Neural cell (in vitro differentiated cells): ENCODE measurements around the gene UBE2F. TPM values are rescaled to one million over a fixed set of nuclear protein-coding genes. Genes with fewer than 3 reads are reported as not detected.

ENCODE experiments used
- H2AFZ ChIP-seq: fragments of 200-600, 300-800 bp; sonication (generic), shearing (Covaris generic); 2 replicates; pipeline ENCODE4 v1.6.0; 2014; ENCODE audit warnings: low read depth, mild to moderate bottlenecking, antibody characterized with exemption, low read length, moderate library complexity
- H3F3A ChIP-seq: fragments of 200-600 bp; shearing (Covaris generic); 2 replicates; pipeline ENCODE4 v1.6.1; 2016; ENCODE audit warnings: mild to moderate bottlenecking, moderate library complexity, mixed read lengths, antibody characterized with exemption, low read length; ENCODE audit not compliant: insufficient read depth, poor library complexity, severe bottlenecking
- H3K27ac ChIP-seq: fragments of 200-600, 300-800 bp; sonication (generic), shearing (Covaris generic); 2 replicates; pipeline ENCODE4 v1.5.1; 2014; ENCODE audit warnings: mild to moderate bottlenecking, low read length, moderate library complexity
- H3K27me3 ChIP-seq: fragments of 300-800, 200-600 bp; sonication (generic), shearing (Covaris generic); 2 replicates; pipeline ENCODE4 v1.6.0; 2014; ENCODE audit warnings: mild to moderate bottlenecking, low read depth, low read length, moderate library complexity; ENCODE audit not compliant: insufficient read depth
- H3K36me3 ChIP-seq: fragments of 300-800, 200-600 bp; sonication (generic), shearing (Covaris generic); 2 replicates; pipeline ENCODE4 v1.5.1; 2014; ENCODE audit warnings: mild to moderate bottlenecking, antibody characterized with exemption, low read length, moderate library complexity; ENCODE audit not compliant: insufficient read depth
- H3K4me2 ChIP-seq: fragments of 300-800, 200-600 bp; sonication (generic), shearing (Covaris generic); 2 replicates; pipeline ENCODE4 v1.6.0; 2014; ENCODE audit warnings: mild to moderate bottlenecking, low read length
- H3K4me3 ChIP-seq: fragments of 300-800, 200-600 bp; sonication (generic), shearing (Covaris generic); 2 replicates; pipeline ENCODE4 v1.5.1; 2014; ENCODE audit warnings: mild to moderate bottlenecking, low read length, moderate library complexity
- H3K79me2 ChIP-seq: fragments of 200-600 bp; shearing (Covaris generic); replicated peaks from 2 replicates; pipeline ENCODE4 v1.6.0; 2014; ENCODE audit warnings: mild to moderate bottlenecking, low read length, moderate library complexity; ENCODE audit not compliant: insufficient read depth
- H3K9ac ChIP-seq: fragments of 300-800, 200-600 bp; sonication (generic), shearing (Covaris generic); 2 replicates; pipeline ENCODE4 v1.6.1; 2016; ENCODE audit warnings: mild to moderate bottlenecking, low read length, mixed read lengths
- H3K9me2 ChIP-seq: fragments of 200-600 bp; shearing (Covaris generic); 2 replicates; pipeline ENCODE4 v1.6.1; 2016; ENCODE audit warnings: mild to moderate bottlenecking, low read length, mixed read lengths; ENCODE audit not compliant: insufficient read depth
- H3K9me3 ChIP-seq: fragments of 200-600, 300-800 bp; sonication (generic), shearing (Covaris generic); 2 replicates; pipeline ENCODE4 v1.6.1; 2016; ENCODE audit warnings: mild to moderate bottlenecking, mixed run types, low read length, moderate library complexity, mixed read lengths
- H4K20me1 ChIP-seq: fragments of 200-600 bp; shearing (Covaris generic); 2 replicates; pipeline ENCODE4 v1.6.1; 2016; ENCODE audit warnings: mild to moderate bottlenecking, mixed run types; ENCODE audit not compliant: insufficient read depth
- CTCF ChIP-seq: fragments of 450-650 bp; IDR thresholded peaks from 2 replicates; pipeline ENCODE4 v1.5.1; 2014; ENCODE audit warnings: antibody characterized with exemption, mild to moderate bottlenecking, moderate library complexity; ENCODE audit not compliant: poor library complexity, severe bottlenecking
- EP300 ChIP-seq: fragments of 450-650 bp; conservative IDR thresholded peaks from 2 replicates; pipeline ENCODE4 v1.6.1; 2014; ENCODE audit warnings: antibody characterized with exemption, mild to moderate bottlenecking, moderate library complexity; ENCODE audit not compliant: poor library complexity, severe bottlenecking
- EZH2 ChIP-seq: fragments of 200-600, 300-800 bp; shearing (Covaris generic), sonication (generic); IDR thresholded peaks from 2 replicates; pipeline ENCODE4 v1.6.1; 2014; ENCODE audit warnings: antibody characterized with exemption, low read length, borderline replicate concordance, mild to moderate bottlenecking; ENCODE audit not compliant: insufficient read depth, poor library complexity, severe bottlenecking
- MXI1 ChIP-seq: fragments of 450-650 bp; conservative IDR thresholded peaks from 2 replicates; pipeline ENCODE4 v1.6.1; 2014; ENCODE audit warnings: antibody characterized with exemption, mild to moderate bottlenecking; ENCODE audit not compliant: poor library complexity, severe bottlenecking
- POLR2AphosphoS5 ChIP-seq: IDR thresholded peaks from 2 replicates; pipeline ENCODE4 v1.6.1; 2012
- RAD21 ChIP-seq: fragments of 450-650 bp; conservative IDR thresholded peaks from 2 replicates; pipeline ENCODE4 v1.6.1; 2014; ENCODE audit warnings: antibody characterized with exemption, mild to moderate bottlenecking, moderate library complexity
- SMC3 ChIP-seq: fragments of 450-650 bp; conservative IDR thresholded peaks from 2 replicates; pipeline ENCODE4 v1.6.1; 2014; ENCODE audit warnings: antibody characterized with exemption, mild to moderate bottlenecking, moderate library complexity; ENCODE audit not compliant: poor library complexity
- TAF1 ChIP-seq: IDR thresholded peaks from 2 replicates; pipeline ENCODE4 v1.6.1; 2012; ENCODE audit warnings: low read depth
- polyA plus RNA-seq: library from polyadenylated mRNA; depleted of rRNA; stranded (reverse); fragments of >200 nt; gene quantifications from 2 replicates; pipeline ENCODE4 v1.2.3, GENCODE V29; 2014
- TF ChIP-seq, protein P1 (sequence below): IDR thresholded peaks from 2 replicates; pipeline ENCODE4 v1.6.1; 2012; ENCODE audit warnings: borderline replicate concordance

UBE2F gene
- polyA plus RNA-seq, 1 donor from 2014 or later, result 65.7 TPM

DNA sequence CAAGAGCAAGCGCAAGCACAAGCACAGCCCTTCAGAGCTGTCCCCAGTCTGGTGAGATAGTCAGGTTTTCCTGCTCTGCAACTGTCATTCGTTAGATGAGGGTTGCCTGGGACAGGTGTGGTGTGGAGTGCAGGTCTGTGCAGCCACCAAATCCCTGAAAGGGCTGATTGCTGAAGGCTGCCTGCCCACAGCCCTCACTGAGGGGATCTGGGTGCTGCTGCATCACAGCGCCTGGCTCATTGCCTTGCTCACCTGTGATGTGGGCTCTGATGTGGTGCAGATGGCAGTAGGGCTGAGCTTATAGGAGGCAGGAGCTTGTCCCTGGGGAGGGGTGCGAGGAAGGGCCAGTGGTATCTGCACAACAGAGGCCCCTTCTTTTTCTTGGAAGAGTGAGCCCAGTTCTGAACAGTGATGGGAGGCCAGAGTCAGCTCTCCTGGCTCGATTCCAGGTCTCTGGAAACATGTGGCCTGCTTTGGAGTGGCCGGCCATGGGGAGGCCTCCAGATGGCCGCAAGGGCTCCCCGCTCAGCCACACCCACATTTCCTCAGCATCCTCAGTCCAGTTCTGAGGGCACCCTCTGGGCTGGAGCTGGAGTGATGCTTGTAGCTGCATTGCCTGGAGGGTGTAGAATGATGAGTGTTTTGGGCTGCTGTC is 11.4 kb downstream of the UBE2F start:
- Histone ChIP-seq H3K27me3 (no peaks in the 10 kb centered on the region), H3K4me2 (no peak overlapping the region), H2AFZ (no peak overlapping the region), H3K9ac (no peak overlapping the region), H3K79me2 (peaks cover 10% of the 10 kb centered on the region), H4K20me1 (no peaks in the 10 kb centered on the region), H3F3A (no peaks in the 10 kb centered on the region), H3K36me3 (no peaks in the 10 kb centered on the region), H3K9me2 (no peaks in the 10 kb centered on the region), H3K9me3 (no peaks in the 10 kb centered on the region), H3K27ac (no peak overlapping the region), H3K4me3 (no peak overlapping the region)
- TF ChIP-seq EP300 (no peak), SMC3 (no peak), POLR2AphosphoS5 (no peak), RAD21 (no peak), MXI1 (no peak), EZH2 (no peak), CTCF (no peak), TAF1 (no peak)
- TF ChIP-seq, protein P1, sequence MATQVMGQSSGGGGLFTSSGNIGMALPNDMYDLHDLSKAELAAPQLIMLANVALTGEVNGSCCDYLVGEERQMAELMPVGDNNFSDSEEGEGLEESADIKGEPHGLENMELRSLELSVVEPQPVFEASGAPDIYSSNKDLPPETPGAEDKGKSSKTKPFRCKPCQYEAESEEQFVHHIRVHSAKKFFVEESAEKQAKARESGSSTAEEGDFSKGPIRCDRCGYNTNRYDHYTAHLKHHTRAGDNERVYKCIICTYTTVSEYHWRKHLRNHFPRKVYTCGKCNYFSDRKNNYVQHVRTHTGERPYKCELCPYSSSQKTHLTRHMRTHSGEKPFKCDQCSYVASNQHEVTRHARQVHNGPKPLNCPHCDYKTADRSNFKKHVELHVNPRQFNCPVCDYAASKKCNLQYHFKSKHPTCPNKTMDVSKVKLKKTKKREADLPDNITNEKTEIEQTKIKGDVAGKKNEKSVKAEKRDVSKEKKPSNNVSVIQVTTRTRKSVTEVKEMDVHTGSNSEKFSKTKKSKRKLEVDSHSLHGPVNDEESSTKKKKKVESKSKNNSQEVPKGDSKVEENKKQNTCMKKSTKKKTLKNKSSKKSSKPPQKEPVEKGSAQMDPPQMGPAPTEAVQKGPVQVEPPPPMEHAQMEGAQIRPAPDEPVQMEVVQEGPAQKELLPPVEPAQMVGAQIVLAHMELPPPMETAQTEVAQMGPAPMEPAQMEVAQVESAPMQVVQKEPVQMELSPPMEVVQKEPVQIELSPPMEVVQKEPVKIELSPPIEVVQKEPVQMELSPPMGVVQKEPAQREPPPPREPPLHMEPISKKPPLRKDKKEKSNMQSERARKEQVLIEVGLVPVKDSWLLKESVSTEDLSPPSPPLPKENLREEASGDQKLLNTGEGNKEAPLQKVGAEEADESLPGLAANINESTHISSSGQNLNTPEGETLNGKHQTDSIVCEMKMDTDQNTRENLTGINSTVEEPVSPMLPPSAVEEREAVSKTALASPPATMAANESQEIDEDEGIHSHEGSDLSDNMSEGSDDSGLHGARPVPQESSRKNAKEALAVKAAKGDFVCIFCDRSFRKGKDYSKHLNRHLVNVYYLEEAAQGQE, result no peak

DNA sequence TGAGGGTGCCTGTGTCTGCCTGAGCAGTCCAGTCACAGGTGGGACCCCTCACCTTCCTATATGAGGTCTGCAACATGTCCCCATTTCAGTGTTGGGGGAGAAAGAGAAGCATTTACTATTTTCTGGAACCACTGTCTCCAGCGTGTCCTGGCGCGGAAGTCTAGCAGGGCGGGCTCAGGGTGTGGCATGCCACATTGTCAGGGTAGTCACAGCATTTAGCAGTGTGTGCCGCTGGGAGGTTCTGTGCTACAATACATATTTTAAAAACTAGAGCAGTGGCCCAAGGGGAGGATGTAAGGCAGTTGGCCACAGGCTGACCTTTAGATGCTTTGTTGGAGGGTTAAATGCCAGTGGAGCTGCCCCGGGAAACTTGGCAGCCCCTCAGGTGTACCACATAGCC is 12.5 kb downstream of the UBE2F start:
- no peaks in the 10 kb centered on the region for H3K9me3 ChIP-seq
- no peak overlapping the region for H3K27ac ChIP-seq
- no peaks in the 10 kb centered on the region for H3K36me3 ChIP-seq

More for the DNA sequence above, 12.5 kb downstream of the UBE2F start:
- H3K9ac ChIP-seq, result no peak overlapping the region
- H4K20me1 ChIP-seq, result no peaks in the 10 kb centered on the region
- H3K4me3 ChIP-seq, result no peak overlapping the region
- no peaks in the 10 kb centered on the region for H3K9me2 ChIP-seq
- H3K79me2 ChIP-seq, result peaks cover 15% of the 10 kb centered on the region
- H3K4me2 ChIP-seq, result no peak overlapping the region
- TF ChIP-seq EP300 (no peak), POLR2AphosphoS5 (no peak), MXI1 (no peak), CTCF (no peak), EZH2 (no peak), SMC3 (no peak), RAD21 (no peak)
- TF ChIP-seq, protein P1, result no peak
- no peaks in the 10 kb centered on the region for H3K27me3 ChIP-seq
- no peak overlapping the region for H2AFZ ChIP-seq
- H3F3A ChIP-seq, result no peaks in the 10 kb centered on the region
